Measurements from ENCODE around the gene MLEC.

GRCh38 chr12:120690978-120691377 lies 4.0 kb downstream of the MLEC start:
- TF ChIP-seq CTCF (conservative IDR thresholded peaks at IDR 0.05; ENCODE audit: low read length) (no peak), EZH2phosphoT487 (IDR thresholded peaks at IDR 0.05; ENCODE audit: borderline replicate concordance, low read depth, low read length) (no peak)
